A673 (cell line): ENCODE data around the gene VIPR1. TPM values are rescaled to one million over a fixed set of nuclear protein-coding genes. Genes with fewer than 3 reads are reported as not detected.

Experiments
- BruUV-seq: library from RNA; stranded (reverse); fragments of 400-500 nt; replicated peaks from 2 replicates; lab custom pipeline; 2021; lab: Mats Ljungman, UMichigan
- CTCF ChIA-PET: fragments of 300-600 bp; sonication (Branson Sonifier 250); formaldehyde crosslinking; loops from one replicate; lab custom pipeline; 2022; ENCODE audit warnings: antibody characterized with exemption; lab: Charles Lee
- POLR2A ChIA-PET: fragments of 300-600 bp; sonication (Branson Sonifier 250); formaldehyde crosslinking; loops from one replicate; lab custom pipeline; 2022; ENCODE audit warnings: antibody characterized with exemption; ENCODE audit not compliant: low non-redundant PET; lab: Charles Lee
- DNase-seq: peaks from one replicate; pipeline ENCODE4 v3.0.0-alpha.2; 2015; ENCODE audit warnings: low spot score
- H3K27ac ChIP-seq: fragments of 200-600 bp; sonication (generic); 2 replicates; pipeline ENCODE4 v1.5.1; 2016; ENCODE audit warnings: mixed run types, low read depth, mild to moderate bottlenecking, mixed read lengths, antibody characterized with exemption, low read length; ENCODE audit not compliant: poor library complexity, severe bottlenecking
- H3K27me3 ChIP-seq: fragments of 200-600 bp; sonication (generic); replicated peaks from 2 replicates; pipeline ENCODE4 v1.6.1; 2017; ENCODE audit warnings: mixed run types, low read depth, mild to moderate bottlenecking, mixed read lengths, antibody characterized with exemption, low read length; ENCODE audit not compliant: insufficient read depth, poor library complexity
- H3K36me3 ChIP-seq: fragments of 200-600 bp; sonication (generic); 2 replicates; pipeline ENCODE4 v1.6.1; 2016; ENCODE audit warnings: mixed run types, mild to moderate bottlenecking, mixed read lengths, antibody characterized with exemption, low read length; ENCODE audit not compliant: insufficient read depth, poor library complexity, severe bottlenecking
- H3K4me1 ChIP-seq: fragments of 200-600 bp; sonication (generic); 2 replicates; pipeline ENCODE4 v1.6.1; 2017; ENCODE audit warnings: mixed run types, mild to moderate bottlenecking, mixed read lengths, antibody characterized with exemption, low read length; ENCODE audit not compliant: insufficient read depth, poor library complexity, severe bottlenecking
- H3K4me3 ChIP-seq: fragments of 200-600 bp; sonication (generic); 2 replicates; pipeline ENCODE4 v1.5.1; 2016; ENCODE audit warnings: low read depth, mixed run types, mild to moderate bottlenecking, mixed read lengths, low read length; ENCODE audit not compliant: poor library complexity, severe bottlenecking
- H3K9me3 ChIP-seq: fragments of 200-600 bp; sonication (generic); 2 replicates; pipeline ENCODE4 v1.6.1; 2016; ENCODE audit warnings: mixed run types, low read depth, mild to moderate bottlenecking, mixed read lengths, antibody characterized with exemption, low read length; ENCODE audit not compliant: poor library complexity, severe bottlenecking
- EZH2 ChIP-seq: fragments of 200-600 bp; sonication (generic); IDR thresholded peaks from 2 replicates; pipeline ENCODE4 v1.6.1; 2017; ENCODE audit warnings: borderline replicate concordance, low read depth, mild to moderate bottlenecking, mixed read lengths, antibody characterized with exemption, low read length; ENCODE audit not compliant: poor library complexity, severe bottlenecking
- intact Hi-C: fragments of 100-400 bp; cut with micrococcal nuclease; formaldehyde crosslinking; loops from one replicate; pipeline ENCODE4 v1.10.0; 2022; ENCODE audit not compliant: unreplicated experiment
- total RNA-seq: library from RNA; stranded (reverse); gene quantifications from 2 replicates; pipeline ENCODE4 v1.2.3, GENCODE V29; 2021
- TF ChIP-seq, protein P1 (sequence below): fragments of 300-800, 200-600 bp; sonication (generic); conservative IDR thresholded peaks from 2 replicates; pipeline ENCODE4 v1.5.1; 2017; ENCODE audit warnings: low read depth, mild to moderate bottlenecking, antibody characterized with exemption, low read length, moderate library complexity, mixed read lengths

VIPR1 gene
- total RNA-seq, 1 experiment from 2014 or later = 0.26 TPM

DNA sequence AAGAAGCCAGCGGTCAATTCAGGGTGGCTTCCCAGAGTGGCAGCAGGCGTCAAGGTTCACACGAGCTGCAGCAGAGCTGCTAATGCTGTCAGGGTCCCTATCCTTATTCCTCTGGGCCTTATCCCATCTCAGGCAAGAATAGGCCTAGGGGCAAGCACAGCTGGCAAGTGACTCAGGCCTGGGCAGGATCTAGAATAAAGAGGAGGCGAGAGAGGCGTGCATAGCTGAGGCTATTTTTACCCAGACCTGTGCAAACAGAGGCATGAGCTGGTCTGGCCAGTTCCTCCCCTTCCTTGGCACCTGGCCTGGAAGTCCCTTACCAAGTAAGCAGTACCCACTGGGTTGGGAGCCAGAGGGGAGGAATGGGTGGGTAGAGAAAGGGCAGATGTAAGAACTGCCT lies 12.2 kb upstream of the VIPR1 start:
- Histone ChIP-seq H3K36me3 (no peaks in the 10 kb centered on the region), H3K4me1 (no peaks in the 10 kb centered on the region), H3K27me3 (no peaks in the 10 kb centered on the region), H3K27ac (no peak overlapping the region), H3K9me3 (no peaks in the 10 kb centered on the region), H3K4me3 (no peak overlapping the region)
- intact Hi-C loops = no loop called here
- TF ChIP-seq, protein P1, sequence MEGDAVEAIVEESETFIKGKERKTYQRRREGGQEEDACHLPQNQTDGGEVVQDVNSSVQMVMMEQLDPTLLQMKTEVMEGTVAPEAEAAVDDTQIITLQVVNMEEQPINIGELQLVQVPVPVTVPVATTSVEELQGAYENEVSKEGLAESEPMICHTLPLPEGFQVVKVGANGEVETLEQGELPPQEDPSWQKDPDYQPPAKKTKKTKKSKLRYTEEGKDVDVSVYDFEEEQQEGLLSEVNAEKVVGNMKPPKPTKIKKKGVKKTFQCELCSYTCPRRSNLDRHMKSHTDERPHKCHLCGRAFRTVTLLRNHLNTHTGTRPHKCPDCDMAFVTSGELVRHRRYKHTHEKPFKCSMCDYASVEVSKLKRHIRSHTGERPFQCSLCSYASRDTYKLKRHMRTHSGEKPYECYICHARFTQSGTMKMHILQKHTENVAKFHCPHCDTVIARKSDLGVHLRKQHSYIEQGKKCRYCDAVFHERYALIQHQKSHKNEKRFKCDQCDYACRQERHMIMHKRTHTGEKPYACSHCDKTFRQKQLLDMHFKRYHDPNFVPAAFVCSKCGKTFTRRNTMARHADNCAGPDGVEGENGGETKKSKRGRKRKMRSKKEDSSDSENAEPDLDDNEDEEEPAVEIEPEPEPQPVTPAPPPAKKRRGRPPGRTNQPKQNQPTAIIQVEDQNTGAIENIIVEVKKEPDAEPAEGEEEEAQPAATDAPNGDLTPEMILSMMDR = no peak
- TF ChIP-seq EZH2 = no peak
- no peak for DNase-seq
- ChIA-PET POLR2A (no interaction called here), CTCF (no interaction called here)
- BruUV-seq = no TSS peak

DNA sequence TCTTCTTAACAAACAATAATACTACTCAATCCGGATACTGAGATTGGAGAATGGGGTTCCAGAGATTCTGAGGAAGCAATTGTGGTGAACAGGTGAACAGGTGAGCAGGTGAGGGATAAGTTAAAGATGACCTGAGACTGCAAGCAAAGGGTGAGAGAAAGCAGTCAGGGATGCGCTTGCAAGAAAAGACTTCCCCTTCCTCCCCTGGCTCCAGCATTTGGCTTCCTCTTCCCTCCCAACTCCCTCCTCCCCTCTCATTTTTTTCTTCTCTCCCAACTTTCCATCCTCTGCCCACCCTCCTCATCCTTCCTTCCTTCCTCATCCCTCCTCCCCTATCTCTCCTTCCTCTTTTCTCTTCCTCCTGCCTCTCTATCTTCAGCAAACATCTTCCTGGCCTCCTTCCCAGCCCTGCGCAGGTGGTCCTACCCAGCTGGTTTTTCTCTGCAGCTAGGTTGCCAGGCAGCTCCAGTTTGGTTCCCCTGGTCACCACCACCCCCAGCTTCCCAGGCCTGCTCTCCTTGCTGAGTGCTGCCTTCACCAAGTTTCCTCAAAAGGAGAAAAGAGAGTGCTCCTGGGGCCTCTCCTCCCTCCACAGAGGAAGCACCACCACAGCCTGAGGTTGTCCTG lies 10.4 kb upstream of the VIPR1 start:
- CTCF ChIA-PET = no interaction called here
- no peak overlapping the region for H3K27ac ChIP-seq
- H3K9me3 ChIP-seq = no peaks in the 10 kb centered on the region
- H3K27me3 ChIP-seq = no peaks in the 10 kb centered on the region
- no peaks in the 10 kb centered on the region for H3K4me1 ChIP-seq
- no peaks in the 10 kb centered on the region for H3K36me3 ChIP-seq
- POLR2A ChIA-PET = no interaction called here
- H3K4me3 ChIP-seq = no peak overlapping the region
- no peak for TF ChIP-seq EZH2
- TF ChIP-seq, protein P1 = no peak
- no TSS peak for BruUV-seq
- DNase-seq = no peak
- intact Hi-C loops = no loop called here

DNA sequence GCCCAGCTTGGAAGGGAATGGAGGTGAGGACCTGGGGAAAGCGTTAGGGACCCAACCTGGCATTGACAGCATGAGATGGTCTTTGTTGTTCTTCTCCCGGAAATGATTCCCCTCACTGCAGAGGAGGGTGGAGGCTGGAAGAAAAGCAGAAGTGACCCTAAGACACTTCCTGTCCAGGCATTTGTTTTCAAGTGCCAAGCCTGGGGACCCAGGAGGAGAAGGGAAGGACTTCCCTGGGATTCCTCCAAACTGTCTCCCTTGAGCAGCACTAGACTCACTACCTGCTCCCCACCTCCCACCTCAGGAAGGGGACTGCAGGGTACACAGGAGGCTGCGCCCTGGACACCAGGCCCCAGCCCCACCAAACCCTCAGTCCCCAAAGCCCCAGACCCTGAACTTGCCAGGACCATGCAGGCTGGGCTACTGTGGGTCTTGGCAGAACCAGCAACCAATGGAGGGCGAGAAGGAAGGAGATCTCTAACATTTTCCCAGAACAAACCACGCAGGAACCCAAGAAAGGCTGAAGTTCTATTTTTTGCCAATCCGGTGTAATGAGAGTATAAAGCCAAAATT lies 9.8 kb upstream of the VIPR1 start:
- H3K4me3 ChIP-seq = no peak overlapping the region
- H3K27me3 ChIP-seq = no peaks in the 10 kb centered on the region
- H3K9me3 ChIP-seq = no peaks in the 10 kb centered on the region
- ChIA-PET CTCF (no interaction called here), POLR2A (no interaction called here)
- intact Hi-C loops = no loop called here
- H3K4me1 ChIP-seq = no peaks in the 10 kb centered on the region
- no peaks in the 10 kb centered on the region for H3K36me3 ChIP-seq
- no peak for TF ChIP-seq EZH2
- TF ChIP-seq, protein P1 = no peak
- H3K27ac ChIP-seq = no peak overlapping the region
- BruUV-seq = no TSS peak
- no peak for DNase-seq
